IMR-90 (cell line): ENCODE measurements around the gene COL15A1. TPM values are rescaled to one million over a fixed set of nuclear protein-coding genes. Genes with fewer than 3 reads are reported as not detected.

ENCODE experiments used
- ATAC-seq: fragments of 200-7000 bp; cut with Tn5 transposase; 2 replicates; pipeline ENCODE4 v1.9.1; 2020; ENCODE audit warnings: low read depth, mild to moderate bottlenecking, moderate library complexity
- BruUV-seq: library from RNA; stranded (reverse); fragments of 400-500 nt; replicated peaks from 2 replicates; lab custom pipeline; 2021; lab: Mats Ljungman, UMichigan
- CTCF ChIA-PET: fragments of 300-600 bp; formaldehyde crosslinking; extraction: SDS; loops from one replicate; lab custom pipeline; 2021; ENCODE audit warnings: antibody characterized with exemption; lab: Yijun Ruan, JAX
- POLR2A ChIA-PET: fragments of 300-600 bp; sonication (Branson Sonifier 250); formaldehyde crosslinking; loops from one replicate; lab custom pipeline; 2022; ENCODE audit warnings: antibody characterized with exemption; ENCODE audit not compliant: unreplicated experiment; lab: Charles Lee
- DNase-seq: peaks from one replicate; pipeline ENCODE4 v3.0.0; 2013
- H2AFZ ChIP-seq: replicated peaks from 2 replicates; pipeline ENCODE3; 2013; ENCODE audit warnings: low read length, mild to moderate bottlenecking; ENCODE audit not compliant: poor library complexity
- H2AK5ac ChIP-seq: 2 replicates; pipeline ENCODE4 v1.6.1; 2013; ENCODE audit warnings: low read depth, low read length, inconsistent platforms
- H2AK9ac ChIP-seq: replicated peaks from 2 replicates; pipeline ENCODE3; 2013; ENCODE audit warnings: mild to moderate bottlenecking, low read depth, low read length, moderate library complexity; ENCODE audit not compliant: poor library complexity
- H2BK120ac ChIP-seq: 2 replicates; pipeline ENCODE4 v1.6.1; 2013; ENCODE audit warnings: low read depth, low read length, inconsistent platforms
- H2BK15ac ChIP-seq: 3 replicates; pipeline ENCODE4 v1.6.1; 2013; ENCODE audit warnings: low read depth, low read length, inconsistent platforms
- H2BK20ac ChIP-seq: 2 replicates; pipeline ENCODE4 v1.6.1; 2013; ENCODE audit warnings: low read depth, mild to moderate bottlenecking, inconsistent platforms, low read length, moderate library complexity
- H2BK5ac ChIP-seq: 2 replicates; pipeline ENCODE4 v1.6.1; 2013; ENCODE audit warnings: mild to moderate bottlenecking, low read depth, low read length, inconsistent platforms; ENCODE audit not compliant: poor library complexity, severe bottlenecking
- H3K14ac ChIP-seq: replicated peaks from 2 replicates; pipeline ENCODE4 v1.6.1; 2013; ENCODE audit warnings: low read depth, low read length, inconsistent platforms
- H3K18ac ChIP-seq: 2 replicates; pipeline ENCODE4 v1.6.1; 2013; ENCODE audit warnings: low read depth, low read length, control low read depth
- H3K23ac ChIP-seq: 2 replicates; pipeline ENCODE4 v1.6.1; 2013; ENCODE audit warnings: low read depth, low read length, inconsistent platforms
- H3K27ac ChIP-seq: 2 replicates; pipeline ENCODE4 v1.5.1; 2013; ENCODE audit warnings: mild to moderate bottlenecking, control low read depth, low read length; ENCODE audit not compliant: insufficient read depth
- H3K27me3 ChIP-seq: 2 replicates; pipeline ENCODE4 v1.6.1; 2013; ENCODE audit warnings: low read length; ENCODE audit not compliant: control insufficient read depth, insufficient read depth
- H3K36me3 ChIP-seq: 2 replicates; pipeline ENCODE4 v1.6.1; 2013; ENCODE audit warnings: low read length, mixed read lengths; ENCODE audit not compliant: control insufficient read depth, insufficient read depth
- H3K4ac ChIP-seq: 2 replicates; pipeline ENCODE4 v1.6.1; 2013; ENCODE audit warnings: low read depth, low read length, inconsistent platforms
- H3K4me1 ChIP-seq: 2 replicates; pipeline ENCODE4 v1.6.1; 2013; ENCODE audit warnings: low read length, mixed read lengths; ENCODE audit not compliant: control insufficient read depth, insufficient read depth
- H3K4me2 ChIP-seq: 2 replicates; pipeline ENCODE4 v1.6.1; 2013; ENCODE audit warnings: low read depth, mild to moderate bottlenecking, control low read depth, low read length, moderate library complexity
- H3K4me3 ChIP-seq: 2 replicates; pipeline ENCODE4 v1.5.1; 2013; ENCODE audit warnings: low read depth, mild to moderate bottlenecking, control low read depth, low read length, moderate library complexity; ENCODE audit not compliant: insufficient read depth
- H3K56ac ChIP-seq: 2 replicates; pipeline ENCODE4 v1.6.1; 2013; ENCODE audit warnings: low read length, inconsistent platforms; ENCODE audit not compliant: insufficient read depth; ENCODE audit errors: extremely low read depth
- H3K79me1 ChIP-seq, 2 experiments: 2 replicates each; pipeline ENCODE4 v1.6.1; 2013; ENCODE audit warnings: low read length in 2 of 2, inconsistent platforms in 1 of 2, low read depth in 1 of 2
- H3K9ac ChIP-seq: 2 replicates; pipeline ENCODE4 v1.6.1; 2013; ENCODE audit warnings: low read depth, low read length, control low read depth
- H3K9me1 ChIP-seq: 2 replicates; pipeline ENCODE4 v1.6.1; 2013; ENCODE audit warnings: low read length, inconsistent platforms; ENCODE audit not compliant: insufficient read depth
- H3K9me3 ChIP-seq: 2 replicates; pipeline ENCODE4 v1.6.1; 2013; ENCODE audit warnings: low read length; ENCODE audit not compliant: control insufficient read depth, insufficient read depth
- H4K20me1 ChIP-seq: 2 replicates; pipeline ENCODE4 v1.6.1; 2013; ENCODE audit warnings: low read length, inconsistent platforms; ENCODE audit not compliant: insufficient read depth
- H4K5ac ChIP-seq: 2 replicates; pipeline ENCODE4 v1.6.1; 2013; ENCODE audit warnings: mild to moderate bottlenecking, low read depth, low read length, control low read depth
- H4K8ac ChIP-seq, 2 experiments: 2 replicates each; pipeline ENCODE4 v1.6.1; 2013; ENCODE audit warnings: low read depth in 2 of 2, low read length in 2 of 2, control low read depth in 1 of 2, inconsistent platforms in 1 of 2
- H4K91ac ChIP-seq: 2 replicates; pipeline ENCODE4 v1.6.1; 2013; ENCODE audit warnings: low read depth, low read length, inconsistent platforms; ENCODE audit not compliant: insufficient read depth
- BHLHE40 ChIP-seq: fragments of 150-350 bp; IDR thresholded peaks from 2 replicates; pipeline ENCODE4 v1.6.1; 2016; ENCODE audit warnings: mild to moderate bottlenecking, low read depth, low read length
- CHD1 ChIP-seq: IDR thresholded peaks from 2 replicates; pipeline ENCODE4 v1.6.1; 2012; ENCODE audit warnings: low read depth, low read length, improper control_type of control experiment
- ELK1 ChIP-seq: fragments of 150-350 bp; IDR thresholded peaks from 2 replicates; pipeline ENCODE4 v1.6.1; 2016; ENCODE audit warnings: low read depth, mild to moderate bottlenecking, low read length, moderate library complexity, borderline replicate concordance
- MAFK ChIP-seq: IDR thresholded peaks from 2 replicates; pipeline ENCODE4 v1.6.1; 2012; ENCODE audit warnings: low read depth, low read length, improper control_type of control experiment
- MAZ ChIP-seq: IDR thresholded peaks from 2 replicates; pipeline ENCODE4 v1.6.1; 2012; ENCODE audit warnings: low read depth, mild to moderate bottlenecking, low read length, improper control_type of control experiment, moderate library complexity, borderline replicate concordance
- NFE2L2 ChIP-seq: fragments of 150-350 bp; IDR thresholded peaks from 2 replicates; pipeline ENCODE4 v1.6.1; 2016; ENCODE audit warnings: low read depth, mild to moderate bottlenecking, low read length
- RAD21 ChIP-seq: IDR thresholded peaks from 2 replicates; pipeline ENCODE4 v1.6.1; 2012; ENCODE audit warnings: low read length, improper control_type of control experiment
- USF2 ChIP-seq: fragments of 150-350 bp; IDR thresholded peaks from 2 replicates; pipeline ENCODE4 v1.6.1; 2017; ENCODE audit warnings: mild to moderate bottlenecking, antibody characterized with exemption, low read length, low read depth
- WGBS, 2 experiments: methylation state at CpG; one replicate each; pipeline versions ENCODE4 v1.1.5 to v1.1.7; 2013; ENCODE audit warnings: missing lambda C conversion rate in 2 of 2; ENCODE audit not compliant: insufficient read length in 1 of 2; ENCODE audit errors: extremely low coverage in 2 of 2; 5-methylcytosine and 5-hydroxymethylcytosine counted together
- dilution Hi-C: fragments of 300-500 bp; cut with HindIII; formaldehyde crosslinking; loops from one replicate; pipeline ENCODE4 v1.14.3; 2018; ENCODE audit warnings: low sequenced_read_pairs; ENCODE audit not compliant: unreplicated experiment
- in situ Hi-C: fragments of 300-500 bp; cut with MboI; formaldehyde crosslinking; loops from 3 replicates; pipeline ENCODE4 v1.14.3; 2019; ENCODE audit warnings: low sequenced_read_pairs, inconsistent platforms, mixed read lengths
- intact Hi-C: fragments of 100-400 bp; cut with micrococcal nuclease; formaldehyde crosslinking; loops from 2 replicates; pipeline ENCODE4 v1.10.0; 2022
- polyA plus RNA-seq, 3 experiments: library from polyadenylated mRNA; depleted of rRNA; stranded (reverse); fragments of >200 nt; gene quantifications; 2 replicates each; pipeline ENCODE4 v1.2.3, GENCODE V29; 2012; ENCODE audit warnings: low replicate concordance in 1 of 3
- total RNA-seq: library from RNA; depleted of rRNA; stranded (reverse); fragments of >200 nt; gene quantifications from 2 replicates; pipeline ENCODE4 v1.2.3, GENCODE V29; 2012
- TF ChIP-seq, protein P1 (sequence below): conservative IDR thresholded peaks from 2 replicates; pipeline ENCODE4 v1.5.1; 2012; ENCODE audit warnings: mild to moderate bottlenecking, low read depth, low read length, improper control_type of control experiment

COL15A1 gene
- total and polyA plus RNA-seq, 2 of the 4 experiments (the other 2 are of a cell fraction), result 2.2 to 3.7 TPM

DNA sequence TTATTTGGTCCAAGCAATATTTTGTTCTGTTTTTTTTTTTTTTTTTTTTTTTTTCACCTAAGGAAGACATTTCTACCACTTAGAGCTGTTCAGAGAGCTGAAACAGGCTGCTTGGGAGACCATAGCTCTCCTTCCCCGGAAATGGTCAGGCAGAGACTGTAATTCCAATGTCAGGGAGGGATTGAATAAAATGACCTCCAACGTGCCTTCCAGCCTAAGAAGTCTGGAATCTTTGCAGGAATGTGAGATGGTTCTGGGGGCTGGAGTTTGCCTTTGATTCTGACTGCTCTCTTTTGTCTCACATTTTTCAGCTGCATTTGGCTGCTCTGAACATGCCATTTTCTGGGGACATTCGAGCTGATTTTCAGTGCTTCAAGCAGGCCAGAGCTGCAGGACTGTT is 122.9 kb downstream of the COL15A1 start:
- H4K20me1 ChIP-seq, result no peaks in the 10 kb centered on the region
- H2AFZ ChIP-seq, result peak overlapping the region; percentile 5
- H2BK120ac ChIP-seq, result peak overlapping the region; percentile 43; the same call in 1 of the 2 replicates
- H4K8ac ChIP-seq, result no peak overlapping the region
- no peaks in the 10 kb centered on the region for H3K9me3 ChIP-seq
- no peak overlapping the region for H2AK9ac ChIP-seq
- CTCF ChIA-PET, result interaction anchor here (0.6 kb wide), 1 partner anchor 64 kb away, joined by 3 read pairs; no protein-coding TSS in a partner anchor
- no peak overlapping the region for H2BK5ac ChIP-seq
- 100% methylated on average over 1 of the region's 3 CpGs; no CpG with 5 or more reads in 1 of the 2 experiments for WGBS, 2 experiments
- no peak overlapping the region for H3K18ac ChIP-seq
- TF ChIP-seq NFE2L2 (no peak), ELK1 (no peak), MAFK (no peak), MAZ (no peak), USF2 (no peak), CHD1 (no peak), BHLHE40 (no peak), RAD21 (no peak)
- TF ChIP-seq, protein P1, sequence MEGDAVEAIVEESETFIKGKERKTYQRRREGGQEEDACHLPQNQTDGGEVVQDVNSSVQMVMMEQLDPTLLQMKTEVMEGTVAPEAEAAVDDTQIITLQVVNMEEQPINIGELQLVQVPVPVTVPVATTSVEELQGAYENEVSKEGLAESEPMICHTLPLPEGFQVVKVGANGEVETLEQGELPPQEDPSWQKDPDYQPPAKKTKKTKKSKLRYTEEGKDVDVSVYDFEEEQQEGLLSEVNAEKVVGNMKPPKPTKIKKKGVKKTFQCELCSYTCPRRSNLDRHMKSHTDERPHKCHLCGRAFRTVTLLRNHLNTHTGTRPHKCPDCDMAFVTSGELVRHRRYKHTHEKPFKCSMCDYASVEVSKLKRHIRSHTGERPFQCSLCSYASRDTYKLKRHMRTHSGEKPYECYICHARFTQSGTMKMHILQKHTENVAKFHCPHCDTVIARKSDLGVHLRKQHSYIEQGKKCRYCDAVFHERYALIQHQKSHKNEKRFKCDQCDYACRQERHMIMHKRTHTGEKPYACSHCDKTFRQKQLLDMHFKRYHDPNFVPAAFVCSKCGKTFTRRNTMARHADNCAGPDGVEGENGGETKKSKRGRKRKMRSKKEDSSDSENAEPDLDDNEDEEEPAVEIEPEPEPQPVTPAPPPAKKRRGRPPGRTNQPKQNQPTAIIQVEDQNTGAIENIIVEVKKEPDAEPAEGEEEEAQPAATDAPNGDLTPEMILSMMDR, result no peak
- no peaks in the 10 kb centered on the region for H3K79me1 ChIP-seq
- peaks cover 48% of the 10 kb centered on the region; the same call in 1 of the 2 replicates for H3K36me3 ChIP-seq
- no peak overlapping the region for H3K4me2 ChIP-seq
- POLR2A ChIA-PET, result no interaction called here
- peak; percentile 18 for DNase-seq
- no peak overlapping the region for H4K5ac ChIP-seq
- H3K27ac ChIP-seq, result no peak overlapping the region
- peak; percentile 43 for ATAC-seq
- H2BK20ac ChIP-seq, result no peak overlapping the region
- no peak overlapping the region for H3K9ac ChIP-seq
- H2BK15ac ChIP-seq, result no peak overlapping the region; the same call in 2 of the 3 replicates
- peak overlapping the region; percentile 8 for H3K4ac ChIP-seq
- in situ Hi-C loops (no loop called here), intact Hi-C loops (no loop called here), dilution Hi-C loops (no loop called here)
- H3K23ac ChIP-seq, result no peak overlapping the region
- H2AK5ac ChIP-seq, result 0 out of 2 replicates have a peak overlapping the region, but pooled peaks have one; percentile 5
- H3K56ac ChIP-seq, result no peak overlapping the region
- no peaks in the 10 kb centered on the region for H3K27me3 ChIP-seq
- BruUV-seq, result no TSS peak
- H4K91ac ChIP-seq, result no peak overlapping the region
- H3K4me1 ChIP-seq, result peaks cover 14% of the 10 kb centered on the region
- H3K14ac ChIP-seq, result peak overlapping the region; percentile 3; the same call in 1 of the 2 replicates
- no peak overlapping the region for H3K4me3 ChIP-seq
- peaks cover 1% of the 10 kb centered on the region for H3K9me1 ChIP-seq
